NCI-H187 treated with DMSO at 0.1 percent for 48 hours (cell line): ENCODE results near the gene CLSTN2.

Experiments
- DNase-seq: peaks from one replicate; lab custom pipeline; 2025; lab: John Stamatoyannopoulos, UW

The CLSTN2 gene

DNA sequence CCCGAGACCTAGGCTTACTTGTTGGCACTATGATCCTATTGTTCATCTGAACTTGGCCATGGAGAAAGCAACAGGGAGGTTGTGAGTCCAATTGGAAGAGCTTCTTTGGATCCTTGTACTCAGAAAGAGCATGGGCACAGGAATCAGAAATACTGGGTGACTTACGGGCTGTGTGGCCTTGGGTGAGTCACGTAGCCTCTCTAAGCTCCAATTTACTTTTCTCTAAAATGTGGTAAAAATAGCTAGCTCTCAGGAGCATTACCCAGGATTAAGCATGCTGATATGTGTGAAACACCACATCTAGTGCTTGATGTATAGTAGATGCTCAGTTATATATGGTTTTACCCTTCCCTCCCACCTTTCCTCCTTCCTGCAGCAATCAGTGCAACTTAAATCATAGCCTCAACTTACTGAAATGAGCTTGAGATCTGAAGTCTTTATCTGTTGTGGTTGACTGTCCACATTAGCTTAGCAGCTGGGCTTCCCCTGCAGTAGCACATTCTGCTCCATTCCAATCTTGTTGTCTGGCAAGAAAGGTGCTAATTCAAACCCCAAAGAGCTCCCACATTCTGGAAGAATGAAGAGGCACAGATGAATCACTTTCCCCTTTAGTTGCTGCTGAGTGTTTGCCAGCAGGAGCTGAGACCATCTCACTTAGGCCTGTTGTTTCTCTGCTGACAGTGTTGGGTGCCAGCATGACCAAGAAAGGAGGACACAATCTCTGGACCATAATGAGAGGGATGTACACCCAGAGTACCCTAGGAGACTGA is 443.8 kb downstream of the CLSTN2 start:
- no peak for DNase-seq

DNA sequence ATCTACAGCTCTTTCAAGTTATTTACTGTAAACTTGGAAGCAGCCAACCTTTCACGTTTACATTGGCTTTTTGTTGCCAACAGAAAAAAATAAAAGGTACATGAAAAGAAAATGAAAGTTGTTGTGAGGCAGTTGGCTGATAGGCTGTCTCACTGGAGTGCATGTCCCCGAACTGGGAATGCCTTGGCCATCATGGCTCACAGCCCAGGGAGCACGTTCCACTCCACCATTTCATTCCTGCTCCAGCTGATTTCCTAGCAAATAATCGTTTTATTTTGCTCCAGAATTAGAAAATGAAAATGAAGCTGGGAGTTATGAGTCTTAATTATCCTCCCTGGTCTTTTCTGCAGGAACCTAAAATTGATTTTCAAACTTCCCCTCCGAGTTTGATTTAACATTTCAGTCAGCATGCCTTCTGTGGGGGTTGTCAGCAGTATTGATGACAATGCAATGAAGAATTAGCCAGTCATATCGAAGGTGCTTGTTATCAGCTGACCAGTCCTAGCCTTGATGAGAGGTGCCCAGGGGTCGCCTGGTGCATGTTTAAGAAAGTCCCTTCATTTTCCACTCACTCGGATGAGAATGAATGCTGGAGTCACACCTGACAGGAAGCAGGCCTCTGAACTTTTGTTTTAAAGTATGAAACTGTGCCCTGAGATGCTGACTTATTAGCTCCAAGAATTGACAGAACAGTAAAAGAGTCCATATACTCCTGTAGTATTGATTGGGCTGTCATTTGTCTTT is 449.2 kb downstream of the CLSTN2 start:
- no peak for DNase-seq

DNA sequence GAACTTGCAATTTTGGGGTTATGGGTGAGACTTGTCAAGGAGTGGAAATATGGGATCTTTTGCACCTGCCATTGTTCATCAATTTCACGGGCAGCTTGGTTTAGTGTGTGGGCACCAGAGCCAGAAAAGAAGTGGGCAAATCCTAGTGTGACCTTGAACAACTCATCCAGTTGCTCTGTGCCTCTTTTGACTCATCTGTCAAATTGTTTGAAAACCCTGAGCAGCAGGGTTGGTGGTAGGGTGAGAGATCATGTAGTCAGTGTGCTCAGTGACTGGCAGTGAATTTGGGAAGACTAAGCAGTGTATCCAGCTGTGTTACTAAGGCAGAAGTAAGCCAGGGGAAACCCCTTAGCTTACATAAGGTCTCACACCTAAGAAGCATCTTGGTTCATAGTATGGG is 449.9 kb downstream of the CLSTN2 start:
- no peak for DNase-seq

DNA sequence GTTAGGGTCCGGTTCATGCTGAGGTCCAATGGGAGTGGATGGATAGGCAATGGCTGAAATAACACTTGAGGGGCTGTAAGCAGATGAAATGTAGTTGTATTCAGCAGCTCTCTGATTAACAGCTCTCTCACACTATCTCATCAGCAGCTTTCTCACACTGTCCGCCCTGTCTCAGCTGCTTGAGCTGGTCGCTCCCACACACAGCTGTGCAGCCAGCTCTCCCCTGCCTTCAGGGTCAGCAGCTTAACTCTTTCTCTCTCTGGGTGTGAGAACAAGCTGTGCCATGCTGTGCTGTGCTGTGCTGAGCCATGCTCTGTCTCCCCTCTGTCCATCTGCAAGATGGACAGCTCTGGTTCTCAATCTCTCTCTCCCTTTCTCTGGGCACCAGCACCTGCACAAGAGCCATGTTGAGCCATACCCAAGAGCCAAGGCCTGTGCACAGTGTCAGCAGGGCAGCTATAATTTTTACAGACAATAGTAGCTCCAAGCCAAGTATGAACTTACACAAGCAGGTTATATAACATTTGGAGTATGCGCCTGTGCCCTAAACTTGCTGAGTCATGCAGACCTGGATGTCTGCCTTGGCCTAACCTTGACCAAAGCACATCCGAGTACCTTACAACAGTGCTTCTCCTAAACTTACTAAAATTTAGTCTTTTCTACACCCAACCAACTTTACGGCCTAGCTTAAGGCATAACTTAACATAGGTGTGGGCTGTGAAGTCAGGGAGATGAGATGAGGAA is 451.5 kb downstream of the CLSTN2 start:
- no peak for DNase-seq

DNA sequence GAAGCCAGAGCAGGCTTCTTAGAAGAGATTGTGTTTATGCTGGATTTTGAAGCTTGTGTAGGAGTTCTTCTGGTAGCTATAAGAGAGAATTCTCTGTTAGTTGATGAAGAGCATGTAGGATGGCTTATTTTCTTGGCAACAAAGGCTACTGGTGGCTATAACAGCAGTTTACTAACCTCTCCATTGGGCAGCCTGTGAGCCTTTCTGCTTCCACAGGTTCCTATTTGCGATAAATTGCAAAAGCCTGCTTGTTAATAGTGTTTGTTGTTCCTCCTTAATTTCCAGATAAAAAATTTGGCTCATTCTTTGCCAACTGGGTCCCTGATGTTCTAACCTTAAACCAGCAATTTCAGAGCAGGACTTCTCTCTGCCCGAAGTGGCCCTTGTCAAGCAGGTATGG is 452.3 kb downstream of the CLSTN2 start:
- DNase-seq = no peak

DNA sequence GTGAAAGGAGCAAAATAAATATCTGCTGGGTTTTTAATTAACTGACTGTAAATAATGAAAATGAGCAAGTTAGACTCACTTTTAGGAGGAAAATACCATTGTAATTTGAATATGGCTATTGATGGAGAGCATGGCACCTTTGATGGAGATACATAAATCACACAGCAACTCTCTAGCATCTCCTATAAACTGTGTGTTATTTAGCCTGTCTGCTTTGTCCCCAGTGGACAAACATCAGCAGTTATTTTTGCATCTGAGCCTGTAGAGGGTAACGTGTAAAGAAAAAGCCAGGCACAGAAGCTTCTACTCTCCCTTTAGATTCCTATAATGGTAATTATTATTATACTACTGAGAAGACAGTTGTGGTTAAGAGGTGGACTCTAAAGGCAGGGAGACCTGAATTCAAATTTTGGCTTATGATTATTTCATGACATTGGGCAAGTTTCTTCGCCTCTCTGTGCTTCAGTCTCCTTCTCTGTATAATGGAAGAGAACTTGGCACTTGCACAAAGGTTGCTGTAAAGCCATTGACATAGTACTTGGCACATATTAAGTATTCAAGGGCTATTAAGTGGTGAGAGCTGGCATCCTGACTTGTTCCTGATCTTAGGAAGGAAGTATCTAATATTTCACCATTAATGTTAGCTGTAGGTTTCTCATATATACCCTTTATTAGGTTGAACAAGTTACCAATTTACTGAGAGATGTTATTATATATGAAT is 453.4 kb downstream of the CLSTN2 start:
- no peak for DNase-seq

DNA sequence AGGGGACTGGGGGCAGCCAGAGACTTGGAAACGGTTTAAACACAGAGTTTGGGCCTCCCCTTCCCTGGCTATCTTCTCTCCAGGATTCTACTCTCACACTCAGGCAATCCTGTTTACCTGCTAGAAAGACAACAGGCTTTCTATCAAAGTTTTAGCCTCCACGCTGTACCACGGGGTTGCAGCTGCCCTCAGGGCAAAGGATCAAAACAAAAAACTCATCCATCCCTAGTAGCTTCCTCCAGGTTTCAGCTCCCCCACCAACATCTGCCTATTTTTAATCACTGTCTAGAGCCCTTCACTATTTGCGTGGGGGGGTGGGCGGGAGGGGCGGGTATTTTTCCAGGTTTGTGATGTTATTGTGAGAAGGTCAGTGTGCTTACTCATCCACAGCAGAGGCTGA is 456.1 kb downstream of the CLSTN2 start:
- no peak for DNase-seq

DNA sequence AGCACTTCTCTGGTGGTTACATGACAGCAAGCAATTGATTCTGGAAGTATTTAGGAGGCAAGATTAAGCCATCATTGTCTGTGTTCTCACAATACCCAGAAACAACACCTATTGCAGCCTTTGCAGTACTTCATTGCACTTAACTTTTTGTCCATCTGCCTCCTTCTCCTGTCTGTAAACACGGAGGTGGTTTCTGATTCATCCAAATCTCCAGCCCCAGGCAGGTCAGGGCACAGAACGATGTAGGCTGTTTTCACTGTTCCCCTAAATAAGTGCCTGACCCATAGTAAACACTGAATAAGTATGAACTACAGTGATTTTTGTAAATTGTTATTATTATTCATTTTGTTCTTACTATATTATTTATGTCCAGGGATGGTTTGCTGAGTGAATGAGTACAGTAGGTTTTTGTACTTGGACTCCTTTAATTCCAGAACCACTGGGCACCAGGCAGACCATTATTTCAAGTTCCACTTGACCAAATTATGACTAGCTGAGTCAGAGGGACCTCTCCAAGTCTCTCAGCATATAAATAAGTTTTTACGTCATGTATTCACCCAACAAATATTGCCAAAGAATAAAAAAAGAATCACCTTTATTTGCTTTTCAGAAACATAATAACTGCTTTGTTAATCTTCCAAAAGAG is 459.6 kb downstream of the CLSTN2 start:
- no peak for DNase-seq

DNA sequence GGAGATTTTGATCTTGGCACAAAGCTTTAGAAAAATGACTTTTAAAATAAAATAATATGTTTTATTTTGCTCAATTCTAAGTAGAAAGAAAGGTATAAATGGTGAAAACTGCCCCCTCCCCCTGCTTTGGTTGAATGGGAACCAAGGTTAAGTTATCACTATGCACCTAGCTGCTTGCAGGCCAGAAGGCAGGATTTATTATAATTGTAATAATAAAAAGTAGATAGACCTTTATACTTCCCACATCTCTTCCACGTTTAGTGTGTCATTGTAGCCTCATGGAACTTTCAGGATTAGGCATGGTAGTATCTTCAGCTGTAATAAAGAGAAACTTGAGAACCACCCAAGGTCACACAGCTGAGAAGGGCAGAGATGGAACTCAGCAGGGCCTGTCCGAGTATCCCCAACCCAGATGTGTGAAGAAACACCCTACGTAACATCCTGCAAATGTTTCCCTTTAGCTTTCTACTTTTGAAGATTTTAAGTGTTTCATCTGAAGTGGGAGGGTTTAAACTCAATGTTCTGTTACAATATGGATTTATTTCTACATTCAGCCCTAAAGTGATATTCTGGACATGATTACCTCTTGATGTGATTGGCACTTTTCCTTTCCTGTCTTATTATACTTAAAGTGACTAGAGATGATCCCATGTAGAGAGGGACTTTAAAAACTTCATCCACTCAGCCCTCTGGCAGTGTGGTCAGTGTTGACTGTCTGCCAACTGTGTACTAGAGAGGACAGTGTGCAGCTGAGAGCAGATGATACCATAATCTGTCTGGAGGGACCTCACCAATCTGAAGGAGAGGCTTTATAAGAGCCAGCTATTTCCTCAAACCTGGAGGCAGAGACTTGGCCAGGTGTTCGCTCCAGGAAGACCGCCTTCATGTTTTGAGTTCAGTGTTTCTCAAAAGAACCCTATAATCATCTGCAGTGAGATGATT is 460.4 kb downstream of the CLSTN2 start:
- DNase-seq = no peak

DNA sequence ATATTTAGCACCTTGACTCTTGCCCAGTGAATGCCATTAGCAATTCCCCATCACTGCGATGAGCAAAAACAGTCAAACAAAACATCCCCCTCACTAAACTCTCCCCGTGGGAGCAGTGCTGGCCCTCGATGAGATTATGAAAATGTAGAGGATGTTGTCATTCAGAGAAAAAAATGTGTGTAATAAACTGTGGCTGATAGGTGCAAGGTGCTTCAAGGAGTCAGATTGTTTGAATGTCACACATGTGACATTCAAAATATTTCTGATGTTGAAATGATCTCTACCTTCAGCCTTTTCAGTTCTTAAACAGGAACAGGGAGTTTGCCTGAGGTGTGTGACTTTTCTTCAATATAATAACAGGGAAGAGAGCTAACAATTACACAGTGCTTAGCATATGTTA is 461.1 kb downstream of the CLSTN2 start:
- DNase-seq = no peak

DNA sequence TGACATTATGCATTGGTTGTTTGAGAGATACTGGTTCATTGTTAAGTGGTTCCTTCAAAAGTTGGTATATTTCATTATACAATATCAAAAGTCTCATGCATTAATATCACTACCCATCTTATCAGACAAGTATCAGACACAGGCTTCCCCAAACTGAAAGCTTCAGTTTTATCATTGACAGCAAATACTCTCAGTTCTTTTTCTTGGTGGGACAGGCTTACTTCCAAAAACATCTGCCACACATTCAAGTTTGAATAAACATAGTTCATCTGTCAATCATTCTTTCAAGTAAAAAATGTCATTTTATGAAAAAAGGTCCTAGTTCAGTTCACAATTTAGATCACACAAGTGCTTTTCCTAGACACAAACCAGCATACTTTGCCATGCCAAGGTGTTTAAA is 462.9 kb downstream of the CLSTN2 start:
- DNase-seq = no peak

DNA sequence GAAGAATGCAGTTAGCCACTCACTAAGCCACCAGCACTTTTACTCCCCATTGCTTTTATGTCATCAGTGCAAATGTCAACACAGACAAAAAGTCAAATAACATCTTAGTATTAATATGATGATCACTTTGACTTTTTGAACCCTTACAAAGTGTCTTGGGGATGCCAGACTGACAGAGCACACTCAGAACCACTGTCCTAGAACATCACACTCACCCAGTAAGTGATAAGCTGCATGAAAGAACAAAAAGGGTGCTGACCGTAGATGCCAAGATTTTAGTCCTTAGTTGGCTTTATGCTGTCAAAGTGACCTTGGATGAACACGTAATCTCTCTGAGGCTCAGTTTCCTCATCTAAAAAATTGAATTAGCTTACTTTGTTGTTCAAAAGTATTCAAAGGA is 463.4 kb downstream of the CLSTN2 start:
- no peak for DNase-seq

DNA sequence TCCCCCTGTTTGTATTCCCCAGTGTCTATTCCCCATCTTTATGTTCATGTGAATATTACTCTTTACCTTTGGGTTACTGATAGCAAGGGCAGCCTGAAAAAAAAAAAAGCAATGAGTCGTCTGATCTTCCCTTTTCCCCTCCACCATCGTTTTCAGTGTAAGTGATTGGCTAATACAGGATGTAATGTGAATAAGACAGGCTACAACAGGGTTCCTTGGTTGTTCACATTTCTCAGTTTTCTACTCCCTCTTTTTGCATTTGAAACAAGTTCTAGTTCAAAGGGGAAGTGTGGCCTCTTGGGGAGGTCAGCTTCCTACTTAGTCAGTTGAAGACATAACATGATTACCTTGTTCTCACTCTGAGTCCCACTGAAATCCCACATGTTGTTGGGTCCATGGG is 464.9 kb downstream of the CLSTN2 start:
- DNase-seq = no peak

DNA sequence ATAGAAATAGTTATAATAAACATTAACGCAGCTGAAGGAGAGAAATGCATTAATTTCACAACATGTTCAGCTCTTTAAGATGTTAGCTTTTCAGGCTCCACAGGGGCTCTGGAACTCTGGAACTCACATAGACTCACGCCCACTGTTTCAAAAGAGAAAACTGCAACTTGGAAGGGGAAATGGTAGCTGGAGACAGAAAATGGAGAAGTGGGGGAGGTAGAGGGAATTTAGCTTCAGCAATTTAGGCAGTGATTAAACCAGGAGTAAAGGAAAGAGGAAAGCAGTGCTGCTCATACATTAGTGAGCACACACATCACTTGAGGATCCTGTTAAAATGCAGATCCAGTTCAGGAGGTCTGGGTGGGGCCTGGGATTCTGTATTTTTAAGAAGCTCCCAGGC is 468.1 kb downstream of the CLSTN2 start:
- DNase-seq = no peak

DNA sequence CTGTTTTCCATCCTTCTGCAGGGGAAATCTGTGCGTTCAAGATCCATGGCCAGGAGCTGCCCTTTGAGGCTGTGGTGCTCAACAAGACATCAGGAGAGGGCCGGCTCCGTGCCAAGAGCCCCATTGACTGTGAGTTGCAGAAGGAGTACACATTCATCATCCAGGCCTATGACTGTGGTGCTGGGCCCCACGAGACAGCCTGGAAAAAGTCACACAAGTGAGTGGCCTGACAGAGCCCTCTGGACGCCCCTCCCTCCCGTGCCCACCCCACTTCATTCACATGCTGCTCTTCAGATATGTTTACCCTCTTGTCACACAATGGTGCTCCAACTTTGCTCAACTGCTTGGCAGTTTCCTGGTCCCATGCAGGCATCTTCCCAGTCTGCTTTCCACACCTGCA is 468.6 kb downstream of the CLSTN2 start:
- peak; percentile 60 for DNase-seq

DNA sequence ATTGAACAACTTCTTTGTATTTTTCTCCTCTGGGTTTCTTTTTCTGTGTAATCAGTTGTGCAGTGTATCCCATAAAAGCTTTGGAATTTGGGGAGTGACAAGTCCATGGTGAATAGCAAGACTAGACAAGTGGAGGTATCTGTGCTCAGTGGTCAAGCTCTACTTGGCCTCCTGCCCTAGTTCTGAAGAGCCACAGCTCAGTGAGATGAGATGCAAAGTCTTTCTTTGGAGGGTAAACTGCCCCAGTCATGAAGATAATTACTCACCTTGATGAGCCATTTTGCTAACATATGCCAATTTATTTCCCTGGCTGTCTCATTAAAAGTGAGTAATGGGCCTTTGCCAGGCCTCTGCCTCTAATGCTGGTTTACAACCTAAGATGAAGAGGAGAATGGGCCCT is 471.7 kb downstream of the CLSTN2 start:
- no peak for DNase-seq

DNA sequence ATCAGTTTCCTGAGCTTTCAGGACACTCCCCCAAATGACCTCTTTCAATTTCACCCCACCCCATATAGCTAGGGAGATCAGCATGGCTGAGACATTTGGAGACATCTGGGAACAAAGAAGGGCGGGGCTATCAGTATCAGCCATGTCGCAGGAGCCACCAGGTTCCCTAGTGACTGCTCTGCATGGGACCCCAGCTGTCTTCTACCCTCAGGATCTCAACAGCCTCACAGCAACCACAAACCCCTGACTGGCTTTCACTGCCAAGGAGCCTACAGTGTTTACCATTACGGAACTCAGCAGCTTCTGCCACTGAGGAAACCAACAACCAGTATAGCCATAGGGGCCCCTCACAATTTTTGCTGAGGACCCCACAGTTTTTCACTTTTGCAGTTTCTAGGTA is 473.3 kb downstream of the CLSTN2 start:
- no peak for DNase-seq

DNA sequence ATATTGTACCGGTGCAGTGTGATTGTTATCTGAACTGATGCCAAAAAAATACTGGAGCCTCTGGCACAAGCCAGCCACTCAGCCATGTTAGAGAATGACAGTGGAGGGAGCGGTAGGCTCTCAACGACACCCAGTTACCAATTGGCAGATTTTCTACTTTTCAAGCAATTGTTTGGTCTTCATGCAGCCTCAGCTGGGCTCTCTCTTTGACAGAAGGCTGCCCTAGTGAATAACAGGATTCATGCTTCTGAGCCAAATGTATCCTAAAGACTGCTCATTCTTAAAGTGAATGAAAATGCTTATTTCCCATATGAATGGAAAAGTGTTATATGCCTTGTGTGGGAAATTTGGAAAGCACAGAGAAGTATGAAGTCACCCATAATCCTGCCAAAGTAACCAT is 481.7 kb downstream of the CLSTN2 start:
- no peak for DNase-seq

DNA sequence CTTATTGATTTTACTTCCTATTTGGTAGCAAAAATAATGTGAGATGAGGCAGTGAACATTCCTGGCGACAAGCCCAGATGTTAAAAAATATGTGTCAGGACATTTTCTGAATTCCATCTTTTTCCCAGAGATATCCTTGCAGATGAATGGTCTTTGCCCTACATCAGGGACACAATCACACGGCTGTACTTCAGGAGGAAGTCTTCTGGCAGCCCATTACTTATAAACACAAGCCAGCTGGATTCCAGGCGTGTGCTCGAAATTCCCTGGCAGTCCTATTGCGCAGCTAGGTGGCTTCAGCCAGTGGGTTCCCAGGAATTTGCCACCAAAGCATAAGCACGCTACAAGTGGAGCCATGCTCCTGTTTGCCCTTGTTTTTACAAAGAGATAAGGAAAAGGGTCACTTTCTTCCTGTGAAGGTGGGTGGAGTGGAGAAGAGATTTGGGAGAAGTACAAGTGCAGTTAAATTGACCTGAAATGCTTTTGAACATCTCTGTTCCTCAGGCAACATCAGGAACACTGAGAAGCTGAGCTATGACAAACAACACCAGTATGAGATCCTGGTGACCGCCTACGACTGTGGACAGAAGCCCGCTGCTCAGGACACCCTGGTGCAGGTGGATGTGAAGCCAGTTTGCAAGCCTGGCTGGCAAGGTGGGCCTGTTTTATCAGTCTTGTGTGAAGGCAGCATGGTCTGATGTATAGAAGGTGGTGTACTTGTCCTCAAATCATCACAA is 485.8 kb downstream of the CLSTN2 start:
- no peak for DNase-seq

DNA sequence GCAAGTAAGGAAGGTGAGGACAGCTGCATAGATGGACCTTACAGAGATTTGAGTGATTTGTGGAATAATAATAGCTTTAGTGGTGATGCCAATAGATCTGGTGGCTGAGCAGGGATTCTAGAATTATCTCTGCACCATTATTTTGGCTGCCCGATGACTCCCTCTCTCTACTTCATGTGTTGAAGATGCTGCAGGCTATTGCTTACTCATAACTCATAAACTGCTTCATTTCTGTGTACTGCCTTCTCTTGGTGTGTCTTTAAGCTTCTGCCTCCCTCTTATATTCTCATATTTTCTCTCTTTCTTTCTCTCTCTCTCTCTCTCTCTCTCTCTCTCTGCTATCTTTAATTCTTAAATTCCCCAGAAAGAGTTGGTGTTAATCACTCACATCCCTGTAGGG is 486.9 kb downstream of the CLSTN2 start:
- no peak for DNase-seq
